Neutrophil (primary cell): ENCODE measurements around the gene VIT.
"Not testable (repeated sequence)": the region's sequence is repeated elsewhere in the genome, so short reads cannot be mapped to it uniquely, and the experiment has no call there.

Source experiments
- H3K27ac ChIP-seq: fragments of 200-600 bp; sonication (generic); 2 replicates; pipeline ENCODE4 v1.5.1; 2016; ENCODE audit warnings: mild to moderate bottlenecking, moderate library complexity
- H3K27me3 ChIP-seq: fragments of 200-600 bp; sonication (generic); 2 replicates; pipeline ENCODE4 v1.6.0; 2016; ENCODE audit warnings: mild to moderate bottlenecking
- H3K36me3 ChIP-seq: fragments of 200-600 bp; sonication (generic); 2 replicates; pipeline ENCODE4 v1.5.1; 2017
- H3K4me1 ChIP-seq, 2 experiments: fragments of 200-600 bp in 1 of 2; sonication (generic) in 1 of 2; 1 replicate in 1 of 2; 2 replicates in 1 of 2; pipeline versions ENCODE4 v1.5.1 to v1.6.1; 2013 to 2016; ENCODE audit warnings: low read depth in 1 of 2, low read length in 1 of 2, mild to moderate bottlenecking in 1 of 2, moderate library complexity in 1 of 2; ENCODE audit not compliant: control insufficient read depth in 1 of 2, insufficient read depth in 1 of 2
- H3K4me3 ChIP-seq, 2 experiments: fragments of 200-600 bp in 1 of 2; sonication (generic) in 1 of 2; 1 replicate in 1 of 2; 2 replicates in 1 of 2; pipeline ENCODE4 v1.5.1; 2013 to 2016; ENCODE audit warnings: low read depth in 1 of 2, low read length in 1 of 2, mild to moderate bottlenecking in 1 of 2, moderate library complexity in 1 of 2
- H3K9me3 ChIP-seq: fragments of 200-600 bp; sonication (generic); 2 replicates; pipeline ENCODE4 v1.5.1; 2016
- TF ChIP-seq, protein P1 (sequence below): fragments of 200-600 bp; sonication (generic); IDR thresholded peaks from 2 replicates; pipeline ENCODE4 v1.5.1; 2016; ENCODE audit warnings: antibody characterized with exemption

Gene VIT

DNA sequence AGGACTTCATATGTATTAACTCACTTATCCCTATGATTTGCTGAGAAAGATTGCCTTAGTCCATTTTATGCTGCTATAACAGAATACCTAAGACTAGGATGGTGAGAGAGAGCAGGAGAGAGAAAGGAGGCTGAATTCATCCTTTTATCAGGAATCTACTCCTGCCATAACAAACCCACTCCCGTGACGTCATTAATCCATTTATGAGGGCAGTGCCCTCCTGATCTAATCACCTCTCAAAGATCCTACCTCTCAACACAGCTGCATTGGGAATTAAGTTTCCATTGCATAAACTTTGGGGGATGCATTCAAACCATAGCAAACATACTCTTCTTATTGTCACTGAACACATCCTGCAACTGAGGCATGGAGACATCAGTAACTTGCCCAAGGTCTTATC lies 122.0 kb downstream of the VIT start:
- Histone ChIP-seq H3K27me3 (no peaks in the 10 kb centered on the region), H3K4me3 (no peak overlapping the region), H3K9me3 (no peaks in the 10 kb centered on the region), H3K36me3 (no peaks in the 10 kb centered on the region), H3K27ac (no peak overlapping the region), H3K4me1 (no peaks in the 10 kb centered on the region)
- TF ChIP-seq, protein P1, sequence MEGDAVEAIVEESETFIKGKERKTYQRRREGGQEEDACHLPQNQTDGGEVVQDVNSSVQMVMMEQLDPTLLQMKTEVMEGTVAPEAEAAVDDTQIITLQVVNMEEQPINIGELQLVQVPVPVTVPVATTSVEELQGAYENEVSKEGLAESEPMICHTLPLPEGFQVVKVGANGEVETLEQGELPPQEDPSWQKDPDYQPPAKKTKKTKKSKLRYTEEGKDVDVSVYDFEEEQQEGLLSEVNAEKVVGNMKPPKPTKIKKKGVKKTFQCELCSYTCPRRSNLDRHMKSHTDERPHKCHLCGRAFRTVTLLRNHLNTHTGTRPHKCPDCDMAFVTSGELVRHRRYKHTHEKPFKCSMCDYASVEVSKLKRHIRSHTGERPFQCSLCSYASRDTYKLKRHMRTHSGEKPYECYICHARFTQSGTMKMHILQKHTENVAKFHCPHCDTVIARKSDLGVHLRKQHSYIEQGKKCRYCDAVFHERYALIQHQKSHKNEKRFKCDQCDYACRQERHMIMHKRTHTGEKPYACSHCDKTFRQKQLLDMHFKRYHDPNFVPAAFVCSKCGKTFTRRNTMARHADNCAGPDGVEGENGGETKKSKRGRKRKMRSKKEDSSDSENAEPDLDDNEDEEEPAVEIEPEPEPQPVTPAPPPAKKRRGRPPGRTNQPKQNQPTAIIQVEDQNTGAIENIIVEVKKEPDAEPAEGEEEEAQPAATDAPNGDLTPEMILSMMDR = no peak

DNA sequence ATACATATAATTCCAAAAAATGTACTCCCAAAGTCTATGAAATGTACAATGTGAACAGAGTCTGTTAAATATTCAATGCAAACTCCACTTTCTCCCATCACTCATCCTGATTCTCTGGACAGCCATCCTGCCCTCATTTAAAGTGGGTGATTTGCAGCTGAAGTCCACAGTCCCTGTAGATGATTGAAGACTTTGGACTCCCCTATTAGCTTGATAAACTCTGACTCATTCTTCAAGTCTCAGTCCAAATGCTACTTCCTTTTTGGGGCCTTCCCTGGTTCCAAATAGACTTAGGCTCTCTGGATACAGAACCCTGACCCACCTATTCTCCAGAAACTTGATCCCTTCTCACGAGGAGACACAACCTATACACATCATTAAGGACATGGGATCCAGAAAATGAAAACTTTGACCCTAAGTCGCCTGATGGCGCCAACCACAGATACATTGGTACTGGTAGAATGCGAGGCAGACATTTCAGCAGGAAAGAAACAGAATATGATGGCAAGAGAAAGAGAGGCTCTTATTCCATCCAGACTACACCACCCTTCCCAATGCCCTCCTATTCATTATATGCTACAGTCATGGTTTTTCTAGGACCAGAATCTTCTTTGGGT lies 122.7 kb downstream of the VIT start:
- no peak overlapping the region for H3K4me3 ChIP-seq
- TF ChIP-seq, protein P1 = no peak
- no peaks in the 10 kb centered on the region for H3K27me3 ChIP-seq
- no peaks in the 10 kb centered on the region for H3K36me3 ChIP-seq
- H3K9me3 ChIP-seq = no peaks in the 10 kb centered on the region
- H3K27ac ChIP-seq = no peak overlapping the region
- H3K4me1 ChIP-seq = no peaks in the 10 kb centered on the region

DNA sequence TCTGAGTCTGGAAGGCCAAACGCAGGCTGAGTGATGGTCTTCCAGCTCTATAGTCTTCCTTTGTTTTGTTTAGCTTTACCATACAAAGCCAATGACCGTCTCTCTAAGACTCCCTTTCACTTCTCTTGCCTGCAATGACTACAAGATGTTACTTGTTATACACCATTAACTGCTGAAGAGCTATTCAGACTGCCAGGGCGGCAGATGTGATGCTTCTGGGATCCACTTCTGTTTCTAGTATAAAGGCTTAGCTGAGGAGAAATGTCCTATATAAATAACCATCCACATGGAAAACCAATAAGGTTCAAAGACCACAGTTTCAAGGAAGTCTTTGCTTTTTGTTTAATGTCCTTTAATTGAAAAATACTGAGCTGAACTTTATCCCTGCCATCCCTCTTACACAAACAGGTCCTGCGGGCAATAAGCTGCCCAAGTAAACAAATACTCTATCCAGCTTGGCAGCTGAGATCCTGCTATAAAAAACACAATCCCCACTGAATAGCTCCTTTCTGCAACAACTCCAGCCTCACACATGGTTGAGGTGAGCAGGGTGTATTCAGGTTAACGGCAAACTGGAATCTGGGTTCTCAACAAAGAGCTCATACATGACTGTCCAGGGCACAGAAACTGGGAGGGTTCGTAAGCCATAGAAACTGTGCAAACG lies 124.6 kb downstream of the VIT start:
- Histone ChIP-seq H3K9me3 (no peaks in the 10 kb centered on the region), H3K27me3 (no peaks in the 10 kb centered on the region), H3K4me1 (no peaks in the 10 kb centered on the region), H3K36me3 (no peaks in the 10 kb centered on the region), H3K4me3 (no peak overlapping the region), H3K27ac (no peak overlapping the region)
- TF ChIP-seq, protein P1 = no peak

DNA sequence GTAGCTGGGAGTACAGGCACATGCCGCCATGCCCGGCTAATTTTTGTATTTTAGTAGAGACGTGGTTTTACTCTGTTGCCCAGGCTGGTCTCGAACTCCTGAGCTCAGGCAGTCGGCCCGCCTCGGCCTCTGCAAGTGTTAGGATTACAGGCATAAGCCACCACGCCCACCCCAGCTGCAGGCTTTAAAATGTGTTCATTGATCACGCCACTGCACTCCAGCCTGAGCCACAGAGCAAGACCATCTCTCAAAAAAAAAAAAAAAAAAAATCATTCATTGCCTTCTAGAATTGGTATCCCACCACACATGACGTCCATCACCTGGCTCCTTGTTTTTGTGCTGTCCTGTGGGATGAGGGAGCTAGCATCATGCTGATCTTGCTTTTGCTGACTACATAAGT lies 127.4 kb downstream of the VIT start:
- H3K27me3 ChIP-seq = peaks cover 2% of the 10 kb centered on the region
- H3K36me3 ChIP-seq = no peaks in the 10 kb centered on the region
- no peak overlapping the region for H3K27ac ChIP-seq
- TF ChIP-seq, protein P1 = no peak
- H3K4me3 ChIP-seq = no peak overlapping the region
- no peaks in the 10 kb centered on the region for H3K9me3 ChIP-seq
- no peaks in the 10 kb centered on the region for H3K4me1 ChIP-seq

DNA sequence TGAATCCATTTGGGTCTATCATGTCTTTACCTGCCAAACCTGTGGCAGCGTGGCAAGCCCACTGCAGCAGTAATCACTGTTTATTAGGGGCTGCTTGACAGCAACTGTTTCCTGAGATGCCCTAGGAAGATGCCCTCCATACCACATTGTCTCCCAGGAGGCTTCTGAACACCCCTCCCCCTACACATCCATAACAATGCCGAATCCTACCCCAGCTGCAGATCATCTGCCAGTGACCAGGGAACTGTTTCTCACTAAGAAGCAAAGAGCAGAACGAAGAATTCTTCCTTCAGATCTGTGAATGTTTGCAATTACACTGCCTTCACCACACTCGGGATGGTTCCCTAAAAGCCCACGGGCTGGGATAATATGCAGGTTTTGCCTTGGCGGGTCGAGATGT lies 127.8 kb downstream of the VIT start:
- Histone ChIP-seq H3K27me3 (peaks cover 3% of the 10 kb centered on the region), H3K4me1 (no peaks in the 10 kb centered on the region), H3K27ac (no peak overlapping the region), H3K4me3 (no peak overlapping the region), H3K36me3 (no peaks in the 10 kb centered on the region), H3K9me3 (no peaks in the 10 kb centered on the region)
- TF ChIP-seq, protein P1 = no peak

DNA sequence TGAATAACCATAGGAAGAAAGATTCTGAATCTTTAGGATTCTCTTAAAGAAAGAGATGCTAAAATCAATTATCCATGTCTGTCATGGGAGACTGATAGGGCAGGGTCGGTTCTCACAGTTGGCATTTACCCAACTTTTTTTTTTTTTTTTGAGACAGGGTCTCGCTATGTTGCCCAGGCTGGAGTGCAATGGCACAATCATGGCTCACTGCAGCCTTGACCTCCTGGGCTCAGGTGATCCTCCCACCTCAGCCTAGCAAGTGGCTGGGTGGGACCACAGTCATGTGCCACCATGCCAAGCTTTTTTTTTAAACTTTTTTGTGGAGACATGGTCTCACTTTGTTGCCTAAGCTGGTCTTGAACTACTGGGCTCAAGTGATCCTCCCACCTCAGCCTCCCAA lies 128.2 kb downstream of the VIT start:
- H3K27me3 ChIP-seq, H3K4me1 ChIP-seq, H3K27ac ChIP-seq, H3K4me3 ChIP-seq, H3K9me3 ChIP-seq, H3K36me3 ChIP-seq: not testable (repeated sequence)
